Endothelial cell of hepatic sinusoid (primary cell): ENCODE measurements around the gene PAQR7.

Experiments used
- in situ Hi-C: cut with HindIII; loops from 2 replicates; pipeline ENCODE4 v1.10.0; 2017; ENCODE audit warnings: low sequenced_read_pairs

The PAQR7 gene

DNA sequence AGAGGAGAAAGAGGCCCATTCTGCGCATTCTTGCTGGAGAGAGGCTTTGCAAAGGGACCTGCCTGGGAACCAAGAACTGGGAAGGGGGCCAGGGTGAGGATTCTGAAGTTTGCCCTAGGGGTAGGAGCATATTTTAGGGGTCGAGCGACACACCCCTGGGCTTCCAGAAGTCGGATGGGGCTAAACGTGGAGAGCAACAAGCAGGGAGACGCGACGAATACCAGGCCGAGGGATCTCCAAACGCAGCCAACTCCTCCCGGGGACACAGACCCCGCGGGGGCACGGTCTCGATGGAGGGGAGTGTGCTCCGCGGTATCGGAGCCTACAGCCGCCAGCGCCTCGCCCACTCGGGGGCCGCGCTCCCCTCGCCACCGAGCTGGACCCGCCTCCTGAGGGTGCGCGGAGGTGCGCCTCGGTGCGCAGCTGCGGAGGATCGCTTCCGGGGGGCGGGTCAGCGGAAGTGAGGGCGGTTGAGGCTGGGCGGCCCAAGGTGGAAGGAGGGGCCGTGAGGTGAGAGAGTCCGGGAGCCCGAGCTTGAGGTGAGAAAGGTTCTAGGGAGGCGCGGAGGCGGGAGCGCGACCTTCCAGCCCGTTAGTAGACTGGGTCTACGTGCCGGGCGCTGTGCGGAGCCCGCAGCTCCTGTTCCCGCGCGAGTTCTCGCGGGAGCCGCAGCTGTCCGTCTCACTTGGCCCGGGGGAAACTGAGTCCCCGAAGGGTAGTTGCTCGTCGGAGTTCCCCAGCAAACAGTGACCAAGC, 55.8 kb downstream of the PAQR7 start, which contains the start of gene MTFR1L:
MTFR1L (plus strand) TSS at position 464 of the 756 bp plus-strand sequence. CDS start 3,151 bp downstream, outside the sequence.
- in situ Hi-C loops: no loop called here

DNA sequence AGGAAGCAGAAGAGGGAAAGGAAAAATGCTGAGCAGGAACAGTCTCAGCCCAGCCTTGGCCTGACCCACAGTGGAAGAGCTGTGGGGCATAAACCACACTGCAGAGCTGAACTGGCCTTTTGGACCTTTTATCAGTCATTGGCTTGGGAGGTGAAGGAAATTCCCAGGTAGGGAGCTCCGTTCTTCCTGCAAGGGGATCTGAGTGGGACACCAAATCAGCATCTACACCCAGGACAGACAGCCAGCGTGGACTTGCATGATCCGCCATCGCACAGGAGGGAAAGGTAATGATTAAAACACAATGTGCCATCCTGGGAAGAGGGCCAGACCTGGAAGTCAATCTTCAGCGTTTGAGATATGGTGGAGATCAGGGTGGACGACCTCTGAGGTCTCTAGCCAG, 56.9 kb downstream of the PAQR7 start:
- in situ Hi-C loops: no loop called here

DNA sequence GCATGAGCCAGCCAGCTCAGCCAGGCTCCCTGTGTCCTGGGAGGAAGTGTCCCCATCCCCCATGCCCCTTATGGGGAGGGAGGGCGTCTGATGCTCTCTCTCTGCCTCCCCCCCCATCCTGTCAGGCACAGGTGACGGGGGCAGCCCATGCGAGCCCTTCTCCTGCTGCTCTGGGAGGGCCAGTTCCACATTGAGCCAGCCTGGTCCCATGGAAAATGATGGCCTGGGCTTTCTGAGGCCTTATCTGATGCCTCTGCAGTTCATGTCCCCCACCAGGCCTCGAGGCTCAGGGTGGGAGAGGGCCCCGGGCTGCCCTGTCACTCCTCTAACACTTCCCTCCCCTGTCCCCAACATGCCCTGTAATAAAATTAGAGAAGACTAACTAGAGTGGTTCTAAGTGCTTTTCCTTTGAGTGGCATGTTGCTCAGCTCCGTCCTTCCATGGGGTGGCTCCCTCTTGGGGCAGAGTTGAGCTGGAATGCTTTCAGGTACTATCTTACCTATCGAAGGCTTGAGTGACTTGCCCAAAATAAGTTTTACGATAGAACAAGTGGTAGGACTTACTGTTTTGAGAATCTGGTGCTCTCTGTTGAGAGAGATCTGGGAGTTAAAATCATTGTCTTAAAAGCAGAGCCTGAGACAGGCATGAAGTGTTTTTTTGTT, 57.5 kb downstream of the PAQR7 start:
- in situ Hi-C loops: no loop called here

DNA sequence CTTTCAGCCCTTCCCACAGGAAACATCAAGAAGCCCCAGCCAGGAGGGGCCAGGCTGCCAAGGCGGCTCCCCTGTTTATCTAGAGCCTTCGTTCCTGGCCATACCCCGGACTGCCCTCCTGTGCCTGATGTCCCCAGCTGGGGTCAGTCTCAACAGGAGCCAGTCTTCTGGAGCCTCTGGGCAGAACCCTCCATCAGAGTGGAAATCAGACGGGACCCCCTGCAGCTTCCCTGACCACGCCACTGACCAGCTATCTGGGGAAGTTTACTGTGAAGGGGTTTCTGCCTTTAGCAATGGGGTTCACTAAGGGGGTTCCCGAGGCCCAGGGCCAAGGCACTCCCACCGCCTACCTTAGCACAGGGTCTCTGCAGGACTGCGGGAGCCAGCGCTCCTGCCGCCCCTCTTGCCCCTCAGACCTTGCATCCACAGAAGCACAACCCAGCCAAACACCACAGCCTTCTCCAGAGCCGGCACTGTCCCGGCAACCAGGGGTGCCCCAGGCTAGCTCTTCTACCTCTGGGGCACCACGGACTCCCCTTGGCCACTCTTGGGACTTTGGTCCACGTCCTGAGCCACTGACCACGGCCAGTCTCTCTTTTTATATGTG, 59.3 kb downstream of the PAQR7 start:
- in situ Hi-C loops: no loop called here

DNA sequence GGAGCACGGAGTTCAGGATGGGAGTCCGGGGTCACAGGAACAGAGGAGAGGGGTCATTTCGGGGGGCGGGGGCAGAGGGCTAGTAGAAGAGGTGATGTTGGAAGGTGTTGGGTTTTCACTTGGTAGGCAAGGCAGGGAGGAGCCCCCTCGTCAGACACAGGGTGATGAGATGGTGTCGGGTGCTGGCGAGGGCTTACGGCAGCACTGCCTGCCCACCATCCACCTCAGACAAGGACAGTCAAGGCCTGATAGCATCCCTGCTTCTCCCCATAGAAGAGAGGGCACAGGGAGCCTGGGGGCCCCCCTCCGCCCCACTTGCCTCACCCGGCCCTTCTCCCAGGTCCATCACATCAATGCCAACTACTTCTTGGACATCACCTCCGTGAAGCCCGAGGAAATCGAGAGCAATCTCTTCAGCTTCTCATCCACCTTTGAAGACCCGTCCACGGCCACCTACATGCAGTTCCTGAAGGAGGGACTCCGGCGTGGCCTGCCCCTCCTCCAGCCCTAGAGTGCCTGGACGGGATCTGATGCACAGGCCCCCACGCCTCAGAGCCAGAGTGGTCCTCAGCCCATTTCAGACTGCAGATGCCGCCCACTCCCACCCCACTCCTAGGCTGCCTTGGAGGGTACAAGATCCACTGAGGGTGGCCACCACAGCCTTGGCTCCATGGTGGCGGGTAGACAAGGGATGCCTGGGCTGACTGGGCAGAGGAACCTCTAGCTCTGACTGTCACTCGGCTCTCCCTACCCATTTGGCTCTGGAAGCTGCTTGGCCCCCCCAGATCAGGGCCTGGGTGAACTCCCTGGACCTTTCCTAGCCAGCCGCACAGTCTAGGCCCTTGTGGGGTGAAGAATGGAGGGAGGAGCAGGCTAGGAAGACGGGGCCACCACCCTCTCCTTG, 60.0 kb downstream of the PAQR7 start:
- in situ Hi-C loops: no loop called here

DNA sequence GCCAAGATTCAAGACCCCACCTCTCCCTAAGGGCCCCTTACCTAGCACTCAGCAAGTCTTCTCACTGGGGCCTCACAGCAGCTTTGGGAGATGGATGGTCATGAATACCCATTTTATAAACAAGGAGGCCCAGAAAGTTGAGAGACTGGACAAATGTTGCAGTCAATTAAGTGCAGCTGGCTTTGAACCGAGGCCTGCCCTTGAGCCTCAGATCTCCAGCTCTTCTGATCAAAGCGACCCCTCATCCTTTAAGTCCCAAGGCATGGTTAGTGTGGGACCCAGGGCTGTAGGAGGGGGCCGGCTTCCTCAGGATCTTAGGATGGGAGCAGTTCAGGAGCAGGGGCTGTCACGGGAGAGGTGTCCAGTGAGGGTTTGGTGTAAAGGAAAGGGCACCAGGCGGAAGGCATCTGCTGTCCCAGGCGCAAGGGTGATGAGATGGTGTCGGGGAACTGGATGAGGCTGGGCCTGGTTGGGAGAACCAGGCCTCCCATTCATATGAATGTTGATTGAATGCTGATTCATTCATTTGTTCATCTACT, 60.9 kb downstream of the PAQR7 start:
- in situ Hi-C loops: no loop called here

DNA sequence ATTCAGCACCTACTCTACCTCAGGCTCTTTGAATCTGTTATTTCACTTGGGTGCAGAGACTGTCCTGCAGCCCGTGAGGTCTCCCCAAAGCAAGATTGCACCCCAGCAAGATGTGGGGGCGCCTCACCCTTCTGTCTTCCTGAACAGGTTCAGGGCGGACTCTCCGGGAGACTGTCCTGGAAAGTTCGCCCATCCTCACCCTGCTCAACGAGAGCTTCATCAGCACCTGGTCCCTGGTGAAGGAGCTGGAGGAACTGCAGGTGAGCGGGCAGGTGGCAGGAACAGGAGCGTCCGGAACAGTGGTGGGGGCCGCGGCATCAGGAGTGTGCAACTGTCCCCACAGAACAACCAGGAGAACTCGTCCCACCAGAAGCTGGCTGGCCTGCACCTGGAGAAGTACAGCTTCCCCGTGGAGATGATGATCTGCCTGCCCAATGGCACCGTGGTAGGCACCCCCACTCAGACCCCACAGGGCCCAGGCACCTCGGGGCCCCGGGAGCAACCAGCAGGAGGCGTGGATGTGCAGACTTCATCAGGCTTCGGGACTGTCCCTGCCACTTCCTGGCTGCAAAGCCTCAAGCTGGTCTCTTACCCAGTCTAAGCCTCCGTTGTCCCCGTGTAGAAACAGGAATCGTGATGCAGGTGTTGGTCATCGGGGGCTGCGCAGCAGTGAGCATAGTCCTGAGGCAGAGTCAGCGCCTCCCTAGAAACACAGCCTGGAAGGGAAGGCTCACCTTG, 61.6 kb downstream of the PAQR7 start:
- in situ Hi-C loops: no loop called here

DNA sequence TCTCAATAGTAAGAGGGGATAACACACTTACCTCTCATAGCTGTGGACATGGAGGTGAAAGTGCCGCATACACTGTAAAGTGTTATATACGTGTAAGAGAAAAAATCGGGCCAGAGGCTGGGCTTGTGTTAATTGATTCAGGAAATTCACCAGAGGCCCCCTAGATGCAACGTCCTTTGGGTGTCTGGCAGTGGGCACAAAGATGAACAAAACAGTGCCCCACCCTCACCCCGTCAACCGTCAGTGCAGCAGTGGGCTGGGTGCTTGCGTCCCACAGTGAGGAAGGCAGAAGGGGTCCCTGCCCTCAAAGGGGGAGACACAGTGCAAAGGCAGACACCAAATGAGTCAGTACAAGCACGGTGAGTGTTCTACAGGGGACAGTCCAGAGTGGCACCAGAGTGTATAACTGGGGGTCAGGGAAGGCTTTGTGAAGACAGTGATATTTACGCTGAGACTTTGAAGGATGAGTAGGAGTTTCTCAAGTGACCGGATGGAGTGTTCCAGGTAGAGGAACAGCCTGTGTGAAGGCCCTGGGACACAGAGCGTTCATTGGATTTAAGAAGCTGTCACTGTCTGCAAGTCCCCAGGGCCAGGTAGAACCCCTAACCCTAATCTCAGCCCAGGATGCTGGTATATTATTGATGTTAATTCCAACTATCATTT, 62.3 kb downstream of the PAQR7 start:
- in situ Hi-C loops: no loop called here
